Measurements from ENCODE around the gene ZNF462. TPM values are rescaled to one million over a fixed set of nuclear protein-coding genes. Genes with fewer than 3 reads are reported as not detected.

ZNF462 gene
- total RNA-seq, 4 donors from 2014 or later: 9.3 to 13.3 (median 11.4) TPM

- Histone ChIP-seq H3K9me3 (no peaks in the 10 kb centered on the region), H3K27me3 (no peaks in the 10 kb centered on the region), H3K4me1 (no peaks in the 10 kb centered on the region), H3K36me3 (no peaks in the 10 kb centered on the region), H3K4me3 (no peak overlapping the region), H3K27ac (no peak overlapping the region)
- intact Hi-C loops (cut with DNase I; ENCODE audit: low total_unique reads): no loop called here
- in situ Hi-C loops (cut with MboI; ENCODE audit: low sequenced_read_pairs in 4 of 4): no loop called here
- TF ChIP-seq POLR2A (IDR thresholded peaks at IDR 0.05) (no peak), CTCF (IDR thresholded peaks at IDR 0.05 in 4 of 5, conservative IDR thresholded peaks at IDR 0.05 in 1 of 5) (no peak)
- ATAC-seq (no peak), DNase-seq (no peak)
Measured at GRCh38 chr9:107046692-107047091, 183.7 kb downstream of the ZNF462 start.

GRCh38 chr9:107049046-107049802 is 186.3 kb downstream of the ZNF462 start:
- Histone ChIP-seq H3K27ac (no peak overlapping the region), H3K9me3 (no peaks in the 10 kb centered on the region), H3K27me3 (no peaks in the 10 kb centered on the region), H3K36me3 (no peaks in the 10 kb centered on the region), H3K4me1 (no peaks in the 10 kb centered on the region), H3K4me3 (no peak overlapping the region)
- intact Hi-C loops (cut with DNase I; ENCODE audit: low total_unique reads): no loop called here
- ATAC-seq (no peak), DNase-seq (no peak)
- TF ChIP-seq POLR2A (IDR thresholded peaks at IDR 0.05): no peak
- TF ChIP-seq CTCF (IDR thresholded peaks at IDR 0.05 in 4 of 5, conservative IDR thresholded peaks at IDR 0.05 in 1 of 5): no peak
- in situ Hi-C loops (cut with MboI; ENCODE audit: low sequenced_read_pairs in 4 of 4): no loop called here

- ATAC-seq: no peak
- Histone ChIP-seq H3K9me3 (no peaks in the 10 kb centered on the region), H3K4me1 (no peaks in the 10 kb centered on the region), H3K36me3 (no peaks in the 10 kb centered on the region), H3K27ac (no peak overlapping the region), H3K27me3 (no peaks in the 10 kb centered on the region), H3K4me3 (no peak overlapping the region)
- no peak for DNase-seq
- no peak for TF ChIP-seq POLR2A (IDR thresholded peaks at IDR 0.05)
- no peak for TF ChIP-seq CTCF (IDR thresholded peaks at IDR 0.05 in 4 of 5, conservative IDR thresholded peaks at IDR 0.05 in 1 of 5)
- in situ Hi-C loops (cut with MboI; ENCODE audit: low sequenced_read_pairs in 4 of 4) (no loop called here), intact Hi-C loops (cut with DNase I; ENCODE audit: low total_unique reads) (no loop called here)
Measured at GRCh38 chr9:107049803-107050184, 186.8 kb downstream of the ZNF462 start.

GRCh38 chr9:107051392-107051791 is 188.4 kb downstream of the ZNF462 start:
- no peak overlapping the region for H3K27ac ChIP-seq
- DNase-seq (no peak), ATAC-seq (no peak)
- TF ChIP-seq CTCF (IDR thresholded peaks at IDR 0.05 in 4 of 5, conservative IDR thresholded peaks at IDR 0.05 in 1 of 5): no peak
- TF ChIP-seq POLR2A (IDR thresholded peaks at IDR 0.05): no peak
- H3K4me1 ChIP-seq: no peaks in the 10 kb centered on the region
- no peak overlapping the region for H3K4me3 ChIP-seq
- H3K9me3 ChIP-seq: no peaks in the 10 kb centered on the region
- no peaks in the 10 kb centered on the region for H3K36me3 ChIP-seq
- in situ Hi-C loops (cut with MboI; ENCODE audit: low sequenced_read_pairs in 4 of 4): no loop called here
- no peaks in the 10 kb centered on the region for H3K27me3 ChIP-seq
- intact Hi-C loops (cut with DNase I; ENCODE audit: low total_unique reads): no loop called here

GRCh38 chr9:107054146-107054545 is 191.2 kb downstream of the ZNF462 start:
- no peaks in the 10 kb centered on the region for H3K36me3 ChIP-seq
- no peak overlapping the region for H3K27ac ChIP-seq
- no peaks in the 10 kb centered on the region for H3K4me1 ChIP-seq
- in situ Hi-C loops (cut with MboI; ENCODE audit: low sequenced_read_pairs in 4 of 4) (no loop called here), intact Hi-C loops (cut with DNase I; ENCODE audit: low total_unique reads) (no loop called here)
- DNase-seq: no peak
- H3K27me3 ChIP-seq: no peaks in the 10 kb centered on the region
- H3K4me3 ChIP-seq: no peak overlapping the region
- TF ChIP-seq POLR2A (IDR thresholded peaks at IDR 0.05) (no peak), CTCF (IDR thresholded peaks at IDR 0.05 in 4 of 5, conservative IDR thresholded peaks at IDR 0.05 in 1 of 5) (no peak)
- no peaks in the 10 kb centered on the region for H3K9me3 ChIP-seq
- no peak for ATAC-seq

Measured in gastrocnemius medialis (tissue), 4 donors.